HG03565 (cell line): ENCODE data around the gene ZNF33B.
"Not testable (repeated sequence)": the region's sequence is repeated elsewhere in the genome, so short reads cannot be mapped to it uniquely, and the experiment has no call there.

Source experiments
- ATAC-seq: cut with Tn5 transposase; IDR thresholded peaks from one replicate; pipeline ENCODE4 v1.9.1; 2021; ENCODE audit warnings: mild to moderate bottlenecking, moderate library complexity; ENCODE audit not compliant: unreplicated experiment

The ZNF33B gene

GRCh38 chr10:42618424-42618823, 19.9 kb downstream of the ZNF33B start:
- ATAC-seq: no peak

- no peak for ATAC-seq
Observed at GRCh38 chr10:42615419-42615818, 23.0 kb downstream of the ZNF33B start.

- ATAC-seq: no peak
Observed at GRCh38 chr10:42609872-42610271, 28.5 kb downstream of the ZNF33B start.

- no peak for ATAC-seq
Observed at GRCh38 chr10:42598249-42598873, 40.0 kb downstream of the ZNF33B start.

GRCh38 chr10:42596196-42596595, 42.2 kb downstream of the ZNF33B start:
- ATAC-seq: no peak

- ATAC-seq: no peak
Observed at GRCh38 chr10:42594246-42594650, 44.1 kb downstream of the ZNF33B start.

GRCh38 chr10:42593284-42593683, 45.1 kb downstream of the ZNF33B start:
- no peak for ATAC-seq

GRCh38 chr10:42583828-42584227, 54.5 kb downstream of the ZNF33B start:
- ATAC-seq: no peak

- no peak for ATAC-seq
Observed at GRCh38 chr10:42578019-42578418, 60.4 kb downstream of the ZNF33B start.

- no peak for ATAC-seq
Observed at GRCh38 chr10:42576338-42576737, 62.0 kb downstream of the ZNF33B start.

- no peak for ATAC-seq
Observed at GRCh38 chr10:42574336-42574735, 64.0 kb downstream of the ZNF33B start.

GRCh38 chr10:42556931-42557330, 81.4 kb downstream of the ZNF33B start:
- ATAC-seq: no peak

GRCh38 chr10:42553576-42553975, 84.8 kb downstream of the ZNF33B start:
- not testable (repeated sequence) for ATAC-seq

- ATAC-seq: peak; percentile 19
Observed at GRCh38 chr10:42553064-42553407, 85.3 kb downstream of the ZNF33B start.

GRCh38 chr10:42552188-42553063, 85.9 kb downstream of the ZNF33B start:
- ATAC-seq: peak; percentile 95

- peak; percentile 8 for ATAC-seq
Observed at GRCh38 chr10:42551582-42552187, 86.7 kb downstream of the ZNF33B start.

- ATAC-seq: no peak
Observed at GRCh38 chr10:42549851-42550250, 88.5 kb downstream of the ZNF33B start.

- ATAC-seq: no peak
Observed at GRCh38 chr10:42548254-42548653, 90.1 kb downstream of the ZNF33B start.

GRCh38 chr10:42544945-42545344, 93.4 kb downstream of the ZNF33B start:
- ATAC-seq: no peak

GRCh38 chr10:42543840-42544372, 94.5 kb downstream of the ZNF33B start:
- ATAC-seq: no peak
